ENCODE results near the gene ARHGEF4.

ARHGEF4 gene

DNA sequence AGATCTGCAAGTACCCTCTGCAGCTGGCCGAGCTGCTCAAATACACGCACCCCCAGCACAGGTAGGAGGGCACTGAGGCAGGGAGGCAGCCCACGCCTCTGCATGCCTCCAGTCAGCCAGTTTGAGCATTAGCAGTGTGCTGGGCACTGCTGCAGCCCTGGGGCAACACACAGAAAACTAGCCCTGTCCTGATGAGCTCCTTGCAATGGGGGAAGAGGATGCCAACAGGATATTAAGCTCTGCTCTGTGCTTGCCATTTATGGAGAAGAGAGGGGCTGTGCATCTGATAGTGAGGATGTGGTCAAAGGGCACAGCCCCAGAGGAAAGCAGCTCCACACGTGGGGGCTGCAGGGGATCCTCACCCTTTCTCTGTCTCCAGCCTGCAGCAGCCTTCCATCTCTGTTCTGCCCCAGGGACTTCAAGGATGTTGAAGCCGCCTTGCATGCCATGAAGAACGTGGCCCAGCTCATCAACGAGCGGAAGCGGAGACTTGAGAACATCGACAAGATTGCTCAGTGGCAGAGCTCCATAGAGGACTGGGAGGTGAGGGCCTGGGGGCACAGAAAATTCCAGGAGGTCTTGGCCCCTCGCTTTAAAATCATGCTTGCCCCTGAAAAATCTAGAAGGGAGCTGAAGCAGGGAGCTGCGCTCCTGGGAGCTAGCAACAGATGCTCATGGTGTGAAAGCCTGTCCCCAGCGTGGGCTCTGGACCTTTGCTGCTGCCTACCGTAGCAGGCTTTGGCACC lies 204.9 kb downstream of the ARHGEF4 start:
- peak; percentile 5 for DNase-seq

DNA sequence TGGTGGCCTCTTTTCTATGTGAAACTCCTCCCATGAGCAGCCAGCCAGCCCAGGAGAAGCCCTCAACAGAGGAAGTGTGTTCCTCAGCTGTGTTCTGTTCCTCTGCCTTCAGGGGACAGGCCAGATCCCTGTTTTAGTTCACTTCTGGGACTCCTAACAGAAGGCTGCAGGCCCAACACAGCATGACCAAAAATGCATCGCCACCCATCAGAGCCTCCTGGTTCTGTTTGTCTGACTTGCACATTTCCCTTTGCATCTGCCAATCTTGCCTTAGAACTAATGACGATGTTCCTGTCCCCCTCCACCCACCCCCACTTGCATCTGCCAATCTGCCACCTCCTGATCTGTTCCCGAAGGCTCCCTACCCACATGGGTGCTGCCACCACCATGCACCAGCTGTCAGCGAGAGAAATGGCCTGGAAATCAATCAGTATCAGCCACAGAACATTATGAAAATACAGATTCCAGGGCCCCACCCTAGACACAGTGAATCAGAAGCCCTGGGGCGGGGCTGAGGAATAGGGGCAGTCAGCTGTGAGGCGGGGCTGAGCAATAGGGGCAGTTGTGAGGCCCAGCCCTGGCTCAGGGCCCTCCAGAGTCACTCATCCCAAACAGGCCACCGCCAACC lies 205.5 kb downstream of the ARHGEF4 start:
- DNase-seq, result no peak

DNA sequence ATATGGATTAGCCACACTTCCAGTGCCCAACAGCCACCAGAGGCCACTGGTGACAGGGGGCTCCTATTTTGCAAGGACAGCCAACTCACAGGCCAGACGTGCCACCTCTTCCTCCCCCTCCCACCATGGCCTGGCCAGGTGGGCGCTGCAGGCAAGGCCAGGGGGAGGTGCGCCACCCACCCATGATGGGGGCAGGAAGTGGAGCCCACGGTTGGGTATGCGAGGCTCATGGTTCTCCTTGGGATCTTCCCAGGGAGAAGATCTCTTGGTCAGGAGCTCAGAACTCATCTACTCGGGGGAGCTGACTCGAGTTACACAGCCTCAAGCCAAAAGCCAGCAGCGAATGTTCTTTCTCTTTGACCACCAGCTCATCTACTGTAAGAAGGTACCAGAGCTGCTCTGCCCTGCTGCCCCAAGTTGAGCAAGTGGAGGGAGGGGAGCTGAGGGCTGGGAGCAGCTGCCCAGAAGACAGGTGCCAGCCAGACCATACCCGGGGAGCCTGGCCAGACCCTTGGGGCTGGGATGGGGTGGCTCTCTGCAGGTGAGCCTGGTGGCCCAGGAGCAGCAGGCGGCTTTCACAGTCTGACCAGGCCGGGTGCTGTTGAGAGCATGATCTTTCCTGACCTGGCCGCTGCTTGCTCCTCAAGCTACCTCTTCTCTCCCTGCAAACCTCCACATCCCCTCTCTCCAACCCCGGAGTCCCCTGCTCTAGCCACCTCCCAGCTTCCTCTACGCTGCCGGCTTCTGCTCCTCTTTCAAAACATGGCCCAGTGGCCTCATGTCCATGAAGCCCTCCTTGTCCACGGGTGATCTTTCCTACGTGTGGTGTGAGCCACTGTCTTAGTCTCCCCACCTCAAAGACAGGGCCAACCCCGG lies 206.7 kb downstream of the ARHGEF4 start:
- DNase-seq, result no peak

DNA sequence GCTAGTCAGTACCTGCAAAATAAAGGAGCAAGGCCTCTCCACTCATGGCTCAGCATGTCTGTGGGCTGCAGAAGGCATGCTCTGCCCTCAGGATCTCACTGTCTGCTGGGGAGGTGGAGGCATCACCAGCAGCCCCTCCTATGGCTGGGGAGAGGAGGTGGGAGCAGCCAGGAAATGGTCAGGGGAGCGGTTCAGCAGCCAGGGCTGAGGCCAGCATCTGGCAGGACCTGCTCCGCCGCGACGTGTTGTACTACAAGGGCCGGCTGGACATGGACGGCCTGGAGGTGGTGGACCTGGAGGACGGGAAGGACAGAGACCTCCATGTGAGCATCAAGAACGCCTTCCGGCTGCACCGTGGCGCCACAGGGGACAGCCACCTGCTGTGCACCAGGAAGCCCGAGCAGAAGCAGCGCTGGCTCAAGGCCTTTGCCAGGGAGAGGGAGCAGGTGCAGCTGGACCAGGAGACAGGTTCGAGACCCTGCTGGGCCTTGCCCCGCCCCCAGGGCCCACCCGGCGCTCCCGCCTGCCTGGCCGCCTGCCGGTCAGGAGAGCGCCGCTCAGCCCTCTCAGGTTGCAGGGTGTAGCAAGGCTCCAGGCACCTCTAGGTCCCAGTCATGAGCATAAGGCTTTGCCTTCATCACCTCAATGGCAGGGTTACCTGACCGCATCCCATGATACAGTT lies 207.5 kb downstream of the ARHGEF4 start:
- DNase-seq, result no peak

DNA sequence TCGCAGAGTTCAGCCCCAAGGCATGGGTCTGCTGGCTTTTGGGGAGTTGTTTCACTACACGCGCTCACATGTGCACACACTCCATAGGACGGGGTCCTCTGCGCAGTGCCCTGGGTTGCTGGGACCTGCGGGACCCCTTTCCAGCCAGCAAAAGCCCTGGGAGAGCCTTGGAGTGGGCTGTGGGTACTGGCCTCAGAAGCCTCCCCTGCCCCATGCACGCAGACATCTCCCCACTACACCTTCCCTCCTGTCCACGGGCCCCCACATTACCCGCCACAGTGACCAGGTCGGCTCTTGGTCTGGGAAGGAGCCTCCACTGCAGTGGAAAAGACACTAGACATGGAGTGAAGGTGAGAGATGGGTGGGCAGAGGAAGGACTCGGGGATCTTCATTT lies 208.0 kb downstream of the ARHGEF4 start:
- no peak for DNase-seq

DNA sequence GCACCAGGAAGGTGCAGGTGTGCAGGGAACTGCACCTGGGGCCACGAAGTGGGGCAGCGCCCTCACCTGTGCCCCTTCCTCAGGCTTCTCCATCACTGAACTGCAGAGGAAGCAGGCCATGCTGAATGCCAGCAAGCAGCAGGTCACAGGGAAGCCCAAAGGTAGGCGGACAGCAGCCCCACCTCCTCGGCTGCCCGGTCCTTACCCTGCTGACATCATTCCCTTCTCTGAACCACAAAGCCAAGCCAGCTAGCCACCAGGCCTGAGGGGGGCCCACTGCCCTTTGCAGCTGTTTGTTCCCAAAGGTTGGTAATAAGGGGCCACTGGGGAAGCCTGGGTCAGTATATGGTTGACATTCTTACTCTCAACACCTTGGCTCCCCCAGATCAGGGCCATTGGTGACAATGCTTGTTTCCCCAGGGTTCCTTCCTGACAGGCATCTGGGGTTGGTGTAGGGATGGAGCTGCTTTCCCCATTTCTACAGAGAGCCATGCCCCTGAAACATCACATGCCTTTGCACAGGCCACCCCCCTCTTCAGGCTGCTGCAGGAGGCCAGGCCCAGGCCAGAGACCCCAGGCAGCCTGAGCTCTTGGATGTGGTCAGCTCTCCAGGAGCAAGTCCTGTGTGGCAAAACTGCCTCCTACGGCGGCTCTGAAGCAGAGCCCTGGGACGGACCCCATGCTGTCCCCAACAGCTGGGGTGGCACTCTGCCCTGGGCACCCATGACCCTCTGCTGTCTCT lies 208.7 kb downstream of the ARHGEF4 start:
- DNase-seq, result no peak

DNA sequence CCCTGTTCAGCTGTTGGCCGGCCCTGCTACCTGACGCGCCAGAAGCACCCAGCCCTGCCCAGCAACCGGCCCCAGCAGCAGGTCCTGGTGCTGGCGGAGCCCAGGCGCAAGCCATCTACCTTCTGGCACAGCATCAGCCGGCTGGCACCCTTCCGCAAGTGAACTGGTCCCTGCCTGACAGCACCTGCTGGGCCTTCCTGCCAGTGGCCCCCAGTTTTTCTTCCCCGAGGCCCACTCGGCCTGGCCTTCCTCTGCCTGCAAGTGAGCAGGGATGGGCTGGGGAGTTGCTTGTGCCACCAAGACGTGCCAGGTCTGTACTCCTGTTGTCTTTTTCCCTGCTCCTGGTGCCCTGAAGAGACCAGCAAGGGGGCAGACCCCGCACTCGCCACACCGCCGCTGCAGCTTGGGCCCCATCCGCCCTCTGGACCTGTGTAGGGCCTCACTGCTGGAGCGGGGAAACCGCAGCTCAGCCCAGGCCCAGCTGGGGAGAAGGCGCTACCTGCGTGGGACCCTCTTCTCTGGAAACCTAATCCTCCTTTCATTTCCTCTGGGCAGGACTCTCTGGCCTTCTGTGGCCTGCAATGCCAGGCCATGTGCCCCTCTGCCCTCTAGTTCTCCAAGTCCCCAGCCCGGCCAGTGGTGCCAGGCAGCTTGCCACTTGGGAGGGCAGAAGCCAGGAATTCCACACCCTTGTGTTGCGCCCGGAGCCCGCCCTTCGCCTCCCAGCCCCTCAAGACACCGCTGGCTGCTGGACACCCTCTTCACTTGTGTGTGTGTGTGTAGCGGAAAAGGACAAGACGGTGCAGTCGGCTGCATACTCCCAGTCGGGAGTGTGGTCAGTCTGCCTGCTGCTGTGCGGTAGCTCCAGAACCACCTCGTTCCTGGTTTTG lies 209.6 kb downstream of the ARHGEF4 start:
- no peak for DNase-seq

DNA sequence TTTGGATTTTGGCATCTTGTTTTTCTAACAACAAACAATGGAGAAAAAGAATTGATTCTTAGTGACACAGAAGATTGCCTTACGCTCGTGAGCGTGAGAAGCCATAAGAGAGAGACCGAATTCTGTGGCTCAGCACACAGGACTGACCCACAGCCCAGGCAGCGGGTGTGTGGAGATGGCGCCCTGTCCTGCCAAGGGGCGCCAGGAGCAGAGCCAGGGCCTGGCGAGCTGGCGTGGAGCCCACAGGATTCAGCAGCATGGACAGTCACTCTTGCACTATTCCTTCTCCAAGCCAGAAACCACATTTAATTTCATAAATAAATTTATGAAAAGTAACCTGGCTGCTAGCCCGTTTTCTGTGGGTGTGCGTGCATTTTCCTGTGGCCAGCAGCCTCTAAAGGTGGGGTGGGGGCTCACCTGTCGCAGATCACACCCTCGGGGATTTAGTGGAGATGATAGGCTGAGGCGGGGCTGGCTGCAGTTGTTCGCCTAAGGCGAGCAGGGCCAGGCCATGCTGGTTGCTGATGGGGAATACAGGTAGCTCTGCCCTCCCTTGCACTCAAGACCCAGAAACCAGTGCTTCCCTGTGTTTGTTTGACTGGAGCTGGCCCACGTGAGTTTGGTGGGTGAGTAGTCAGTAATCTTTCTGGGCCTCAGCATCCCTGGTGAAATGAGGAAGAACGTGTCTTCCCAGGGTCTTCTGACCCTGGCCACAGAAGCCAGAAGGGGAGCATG lies 210.4 kb downstream of the ARHGEF4 start:
- no peak for DNase-seq

DNA sequence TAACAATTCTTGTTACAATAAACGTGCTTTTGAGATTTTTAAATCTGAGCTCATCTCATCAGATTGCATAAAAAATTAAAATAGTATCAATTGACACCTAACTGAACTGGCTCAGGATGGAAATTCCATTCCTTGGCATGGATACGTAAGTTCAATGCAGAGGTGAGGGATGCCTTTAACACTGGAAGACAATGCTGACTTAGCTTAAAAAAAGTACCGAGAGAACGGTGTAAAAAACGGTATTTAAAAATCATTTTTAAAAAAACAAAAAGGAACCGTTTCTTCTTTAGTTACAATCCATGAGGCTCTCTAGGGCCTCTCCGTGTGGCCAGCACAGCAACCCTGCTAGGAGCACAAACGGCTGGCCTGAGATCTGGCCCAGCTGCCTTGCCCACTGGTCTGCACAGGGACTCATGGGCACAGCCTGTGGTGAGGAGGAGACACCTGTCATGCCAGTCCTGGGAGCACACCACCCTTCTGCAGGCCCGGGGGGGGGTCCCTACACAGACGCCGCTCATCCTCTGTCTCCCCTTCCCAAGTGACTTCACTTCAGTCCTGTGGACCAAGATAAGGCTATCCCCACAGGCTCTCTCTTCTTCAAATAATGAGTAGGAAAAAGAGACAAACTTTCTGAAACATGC lies 211.3 kb downstream of the ARHGEF4 start:
- no peak for DNase-seq

DNA sequence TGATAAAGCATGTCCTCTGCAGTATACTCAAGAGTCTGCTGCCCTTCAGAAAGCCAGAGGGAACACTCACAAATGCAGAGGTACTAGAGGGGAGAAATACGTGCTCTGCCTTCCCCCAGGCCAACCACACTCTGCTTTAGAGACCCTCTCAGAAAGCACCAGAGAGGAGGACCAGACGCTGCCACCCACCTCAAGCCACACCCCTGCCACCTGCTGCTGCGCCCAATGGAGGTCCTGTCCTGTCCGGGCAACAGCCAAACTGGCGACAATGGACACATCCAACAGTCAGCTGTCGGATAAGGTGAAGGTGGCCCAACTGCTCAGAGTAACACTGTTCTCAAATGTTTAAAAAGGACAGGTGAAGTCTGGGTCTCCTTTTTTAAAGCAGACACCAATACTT lies 211.9 kb downstream of the ARHGEF4 start:
- no peak for DNase-seq

DNA sequence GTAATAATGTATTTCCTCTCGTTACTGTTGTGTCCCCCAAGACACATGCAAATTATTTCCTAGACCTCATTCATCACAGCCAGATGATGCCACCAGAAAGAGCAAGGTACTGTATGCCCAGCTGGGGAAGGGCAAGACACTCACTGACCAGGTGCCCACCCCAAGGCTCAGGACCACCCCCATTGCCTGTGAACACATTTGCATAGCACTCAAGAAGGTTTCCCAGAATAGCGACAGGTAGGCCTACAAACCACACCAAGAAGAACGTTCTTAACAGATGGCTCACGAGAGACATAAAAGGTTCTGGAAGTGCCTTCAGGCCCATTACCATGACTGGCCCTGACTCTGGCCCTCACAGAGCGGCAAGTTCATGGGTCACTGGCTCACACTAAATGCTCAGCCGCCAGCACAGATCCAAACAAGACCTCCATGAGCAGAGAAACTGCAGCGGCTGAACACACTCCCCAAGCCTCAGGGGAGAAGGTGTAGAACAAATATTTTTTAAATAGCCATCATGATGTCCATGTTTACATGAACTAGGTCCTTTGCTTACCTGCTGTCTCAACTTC lies 212.5 kb downstream of the ARHGEF4 start:
- no peak for DNase-seq

DNA sequence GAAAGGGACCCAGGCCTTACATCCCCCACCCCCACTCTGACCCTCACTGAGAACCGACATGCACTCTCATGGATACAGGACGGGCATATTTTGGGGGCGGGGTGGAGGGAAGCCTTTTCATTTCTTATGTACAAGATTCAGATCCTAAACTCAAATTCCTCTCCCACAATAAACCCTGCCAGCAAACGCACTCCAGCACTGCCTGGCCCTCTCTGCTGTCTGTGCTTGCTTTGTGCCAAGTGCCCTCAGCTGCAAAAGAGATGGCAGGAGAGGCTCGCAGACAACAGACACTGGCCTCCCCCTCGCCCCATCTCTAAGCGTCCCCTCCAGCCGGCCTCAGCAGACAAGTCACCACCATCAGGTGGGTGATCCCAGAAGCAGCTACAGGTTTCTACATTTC lies 214.2 kb downstream of the ARHGEF4 start:
- DNase-seq, result no peak

DNA sequence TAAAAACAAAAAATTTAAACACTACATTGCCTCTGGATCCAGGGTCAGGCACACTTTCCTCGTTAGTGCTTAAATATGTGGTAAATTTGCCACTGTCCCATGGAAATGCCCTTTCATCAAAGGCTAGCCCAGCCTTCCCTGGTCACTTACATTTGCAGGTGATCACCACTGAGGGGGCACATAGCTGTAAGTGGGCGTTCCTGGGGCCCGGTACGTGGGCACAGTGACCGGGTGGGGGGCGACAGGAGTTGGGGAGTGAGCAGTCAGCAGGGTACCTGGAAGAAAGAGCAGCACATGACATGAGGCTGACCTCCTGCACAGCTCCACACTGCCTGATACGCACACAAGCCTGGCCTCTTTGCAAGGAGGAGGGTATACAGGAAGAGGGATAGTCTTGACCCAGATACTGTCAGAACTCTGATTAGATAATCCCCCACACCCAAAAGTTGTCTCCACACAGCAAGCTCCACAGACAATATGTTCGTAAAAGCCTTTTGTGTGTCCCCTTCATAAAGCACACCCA lies 216.1 kb downstream of the ARHGEF4 start:
- DNase-seq, result no peak

DNA sequence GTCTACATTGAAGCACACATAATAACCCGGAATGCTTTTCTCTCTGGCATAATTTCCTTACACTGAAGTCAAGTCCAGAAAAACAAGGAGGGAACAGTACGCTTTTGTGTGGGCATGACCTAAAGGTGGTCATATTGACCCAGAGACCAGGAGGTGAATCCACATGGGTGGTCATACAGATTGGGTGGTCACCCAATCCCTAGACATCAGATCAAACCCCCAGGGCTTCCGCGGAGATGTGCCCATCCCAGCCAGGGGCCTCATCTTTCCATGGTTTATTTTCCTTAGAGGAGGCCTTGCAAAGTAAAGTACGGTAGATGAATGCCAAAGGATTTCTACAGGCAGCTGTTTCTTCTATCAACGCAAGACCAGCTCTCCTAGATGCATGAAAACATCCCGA lies 217.8 kb downstream of the ARHGEF4 start:
- no peak for DNase-seq

DNA sequence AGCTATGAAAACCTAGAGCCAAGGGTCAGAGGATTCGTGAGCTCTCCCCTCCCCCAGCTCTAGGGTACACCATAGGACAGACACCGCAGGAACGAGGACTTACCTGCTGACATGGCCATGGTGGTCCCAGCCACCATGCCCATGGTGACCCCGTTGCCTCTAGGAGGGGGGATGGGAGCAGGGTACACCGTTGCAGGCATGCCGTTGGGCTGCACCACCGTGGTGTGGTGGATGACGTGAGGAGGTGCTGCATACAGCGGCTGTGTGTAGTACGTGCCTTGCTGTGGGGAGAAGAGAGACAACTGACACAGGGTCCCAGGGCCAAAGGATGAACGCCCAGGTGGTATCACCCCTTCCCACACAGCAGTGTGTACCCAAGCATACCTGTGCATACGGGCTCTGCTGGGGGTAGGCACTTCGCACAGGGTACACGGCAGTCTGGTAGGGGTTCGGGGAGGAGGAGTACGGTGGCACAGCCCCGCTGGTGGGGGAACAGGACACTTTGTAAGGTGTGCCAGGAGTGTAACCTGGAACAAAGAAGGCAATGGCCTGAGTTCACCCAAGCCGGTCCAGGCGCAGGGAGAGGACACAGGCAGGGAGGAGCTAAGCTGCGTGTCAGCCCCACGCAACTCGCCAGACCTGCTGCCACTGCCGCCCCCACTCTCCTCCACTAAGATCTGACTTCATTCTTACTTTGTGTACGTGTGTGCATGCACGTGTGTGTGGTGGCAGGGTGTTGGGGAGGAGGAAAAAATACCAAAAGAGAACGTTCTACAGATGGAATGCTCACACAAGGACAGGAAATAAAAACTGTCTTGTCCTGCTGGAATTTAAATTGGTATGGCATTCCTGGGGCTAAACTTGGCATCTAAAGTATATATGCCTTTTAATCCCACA lies 218.7 kb downstream of the ARHGEF4 start:
- DNase-seq, result no peak

DNA sequence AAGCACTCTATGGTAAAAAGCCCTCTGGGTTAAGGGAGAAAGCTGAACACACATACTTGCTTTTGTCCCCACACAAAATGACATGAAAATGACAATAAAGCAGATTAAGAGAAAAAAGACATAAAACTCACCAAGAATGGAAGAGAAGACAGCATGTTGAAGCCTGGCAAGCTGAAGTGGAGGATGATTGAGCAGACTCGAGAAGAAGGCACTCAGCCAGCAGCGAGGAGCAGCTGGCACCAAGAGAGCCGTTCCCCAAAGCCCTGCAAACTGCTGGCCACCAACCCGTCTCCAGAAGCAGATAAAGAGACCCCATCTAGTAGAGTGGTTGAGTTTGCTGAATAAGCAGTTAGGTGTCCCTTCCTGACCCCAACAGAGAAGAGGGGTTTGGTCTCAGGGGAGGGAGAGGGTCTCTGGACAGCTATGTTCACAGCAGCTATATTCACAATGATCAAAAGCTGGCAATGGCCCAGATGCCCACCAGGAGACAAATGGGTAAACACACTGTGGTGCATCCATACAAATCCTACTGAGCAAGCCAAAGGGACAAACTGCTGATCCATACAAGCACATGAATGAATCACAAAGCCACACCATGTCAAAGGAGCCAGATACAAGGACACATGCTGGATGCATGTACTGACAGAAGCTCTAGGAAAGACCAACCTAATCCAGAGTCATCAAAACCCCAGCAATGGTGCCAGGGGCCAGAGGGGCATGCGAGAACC lies 219.7 kb downstream of the ARHGEF4 start:
- DNase-seq, result no peak

DNA sequence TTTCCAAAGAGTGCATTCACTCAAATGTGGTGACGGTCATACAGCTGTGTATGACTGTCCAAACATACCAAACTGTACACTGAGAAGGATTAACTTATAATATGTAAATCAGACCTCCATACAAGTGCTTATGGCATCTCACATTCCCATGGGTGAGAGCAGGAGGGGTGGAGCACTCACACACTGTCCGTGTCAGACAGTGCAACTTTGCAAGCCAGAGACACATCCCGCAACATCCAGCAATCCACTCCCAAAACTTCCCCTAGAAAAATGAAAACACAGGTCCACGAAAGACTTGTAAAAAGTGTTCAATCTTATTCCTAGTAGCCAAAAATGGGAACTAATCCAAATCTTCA lies 220.2 kb downstream of the ARHGEF4 start:
- DNase-seq, result no peak

Measured in CD4-positive, alpha-beta T cell treated with Interleukin-17A for 1 hour (primary cell).